ENCODE results near the gene TTN. TPM values are rescaled to one million over a fixed set of nuclear protein-coding genes. Genes with fewer than 3 reads are reported as not detected.

Gene TTN
- total RNA-seq, 1 experiment from 2014 or later, result 1.1 TPM

GRCh38 chr2:178811901-178812300 lies 4.7 kb upstream of the TTN start:
- no peak for DNase-seq
- Histone ChIP-seq H3K27me3 (ENCODE audit: low read length) (no peaks in the 10 kb centered on the region), H3K9ac (ENCODE audit: low read length) (no peak overlapping the region), H3K36me3 (ENCODE audit: low read depth, low read length) (no peaks in the 10 kb centered on the region), H3K27ac (ENCODE audit: low read length) (no peak overlapping the region), H3F3A (ENCODE audit: low read length, unreplicated experiment) (no peaks in the 10 kb centered on the region), H3K4me1 (ENCODE audit: insufficient read depth, low read length) (no peaks in the 10 kb centered on the region), H3K9me2 (replicated peaks; ENCODE audit: low read length) (no peaks in the 10 kb centered on the region), H4K20me1 (ENCODE audit: low read length) (no peaks in the 10 kb centered on the region), H3K79me2 (ENCODE audit: low read length) (no peaks in the 10 kb centered on the region), H2AFZ (ENCODE audit: low read length) (no peak overlapping the region), H3K4me2 (ENCODE audit: low read length) (no peak overlapping the region), H3K4me3 (ENCODE audit: low read length) (no peak overlapping the region), H3K9me3 (ENCODE audit: low read length) (no peaks in the 10 kb centered on the region)
- TF ChIP-seq EZH2 (IDR thresholded peaks at IDR 0.05; ENCODE audit: low read length, unreplicated experiment), result no peak
- no peak for TF ChIP-seq CTCF (conservative IDR thresholded peaks at IDR 0.05; ENCODE audit: low read depth, low read length)
- no peak for TF ChIP-seq EZH2phosphoT487 (IDR thresholded peaks at IDR 0.05; ENCODE audit: borderline replicate concordance, low read length)
- ChIA-PET POLR2A (ENCODE audit: unreplicated experiment) (no interaction called here), CTCF (no interaction called here)
- no peak for ATAC-seq
- no TSS peak for BruUV-seq (replicated peaks)
- intact Hi-C loops (cut with micrococcal nuclease), result no loop called here

GRCh38 chr2:178811045-178811444 lies 3.8 kb upstream of the TTN start:
- H3K4me3 ChIP-seq (ENCODE audit: low read length), result no peak overlapping the region
- no peaks in the 10 kb centered on the region for H3K36me3 ChIP-seq (ENCODE audit: low read depth, low read length)
- DNase-seq (no peak), ATAC-seq (no peak)
- no peak overlapping the region for H3K4me2 ChIP-seq (ENCODE audit: low read length)
- H3K9me3 ChIP-seq (ENCODE audit: low read length), result no peaks in the 10 kb centered on the region
- intact Hi-C loops (cut with micrococcal nuclease), result no loop called here
- H3K79me2 ChIP-seq (ENCODE audit: low read length), result no peaks in the 10 kb centered on the region
- no peaks in the 10 kb centered on the region for H3F3A ChIP-seq (ENCODE audit: low read length, unreplicated experiment)
- H3K9ac ChIP-seq (ENCODE audit: low read length), result no peak overlapping the region
- POLR2A ChIA-PET (ENCODE audit: unreplicated experiment), result no interaction called here
- BruUV-seq (replicated peaks), result no TSS peak
- H2AFZ ChIP-seq (ENCODE audit: low read length), result no peak overlapping the region
- no peaks in the 10 kb centered on the region for H3K27me3 ChIP-seq (ENCODE audit: low read length)
- no peaks in the 10 kb centered on the region for H4K20me1 ChIP-seq (ENCODE audit: low read length)
- no peak overlapping the region for H3K27ac ChIP-seq (ENCODE audit: low read length)
- no peaks in the 10 kb centered on the region for H3K4me1 ChIP-seq (ENCODE audit: insufficient read depth, low read length)
- CTCF ChIA-PET, result no interaction called here
- no peak for TF ChIP-seq CTCF (conservative IDR thresholded peaks at IDR 0.05; ENCODE audit: low read depth, low read length)
- TF ChIP-seq EZH2 (IDR thresholded peaks at IDR 0.05; ENCODE audit: low read length, unreplicated experiment), result no peak
- no peaks in the 10 kb centered on the region for H3K9me2 ChIP-seq (replicated peaks; ENCODE audit: low read length)

GRCh38 chr2:178810422-178810821 lies 3.2 kb upstream of the TTN start:
- H4K20me1 ChIP-seq (ENCODE audit: low read length), result no peaks in the 10 kb centered on the region
- ChIA-PET POLR2A (ENCODE audit: unreplicated experiment) (no interaction called here), CTCF (no interaction called here)
- no peaks in the 10 kb centered on the region for H3K9me2 ChIP-seq (replicated peaks; ENCODE audit: low read length)
- H3K9me3 ChIP-seq (ENCODE audit: low read length), result no peaks in the 10 kb centered on the region
- H3K4me1 ChIP-seq (ENCODE audit: insufficient read depth, low read length), result no peaks in the 10 kb centered on the region
- no peak overlapping the region for H3K9ac ChIP-seq (ENCODE audit: low read length)
- no peak overlapping the region for H3K27ac ChIP-seq (ENCODE audit: low read length)
- H3K36me3 ChIP-seq (ENCODE audit: low read depth, low read length), result no peaks in the 10 kb centered on the region
- no peak overlapping the region for H2AFZ ChIP-seq (ENCODE audit: low read length)
- H3F3A ChIP-seq (ENCODE audit: low read length, unreplicated experiment), result no peaks in the 10 kb centered on the region
- DNase-seq, result no peak
- no peaks in the 10 kb centered on the region for H3K79me2 ChIP-seq (ENCODE audit: low read length)
- TF ChIP-seq CTCF (conservative IDR thresholded peaks at IDR 0.05; ENCODE audit: low read depth, low read length) (no peak), EZH2phosphoT487 (IDR thresholded peaks at IDR 0.05; ENCODE audit: borderline replicate concordance, low read length) (no peak), EZH2 (IDR thresholded peaks at IDR 0.05; ENCODE audit: low read length, unreplicated experiment) (no peak)
- ATAC-seq, result no peak
- no peak overlapping the region for H3K4me3 ChIP-seq (ENCODE audit: low read length)
- H3K4me2 ChIP-seq (ENCODE audit: low read length), result no peak overlapping the region
- BruUV-seq (replicated peaks), result no TSS peak
- intact Hi-C loops (cut with micrococcal nuclease), result no loop called here
- H3K27me3 ChIP-seq (ENCODE audit: low read length), result no peaks in the 10 kb centered on the region

All from PC-3 (cell line).